Duodenal mucosa (tissue), 2 donors: ENCODE measurements around the gene PCCA.

Experiments used
- H3K27ac ChIP-seq: one replicate; pipeline ENCODE4 v1.7.0; 2013; ENCODE audit warnings: low read depth, low read length
- H3K27me3 ChIP-seq, 2 donors: one replicate each; pipeline ENCODE4 v1.7.0; 2013; ENCODE audit warnings: low read length in 2 of 2, control low read depth in 1 of 2; ENCODE audit not compliant: insufficient read depth in 2 of 2, control insufficient read depth in 1 of 2
- H3K36me3 ChIP-seq, 2 donors: one replicate each; pipeline ENCODE4 v1.7.0; 2013; ENCODE audit warnings: low read length in 2 of 2, control low read depth in 1 of 2; ENCODE audit not compliant: insufficient read depth in 2 of 2, control insufficient read depth in 1 of 2
- H3K4me1 ChIP-seq, 2 donors: one replicate each; pipeline ENCODE4 v1.7.0; 2013; ENCODE audit warnings: low read length in 2 of 2, control low read depth in 1 of 2; ENCODE audit not compliant: insufficient read depth in 2 of 2, control insufficient read depth in 1 of 2
- H3K4me3 ChIP-seq, 2 donors: one replicate each; pipeline ENCODE4 v1.7.0; 2013; ENCODE audit warnings: low read length in 2 of 2, low read depth in 1 of 2
- H3K9ac ChIP-seq, 2 donors: one replicate each; pipeline ENCODE4 v1.7.0; 2013; ENCODE audit warnings: low read length in 2 of 2, low read depth in 1 of 2
- H3K9me3 ChIP-seq, 2 donors: one replicate each; pipeline ENCODE4 v1.7.0; 2013; ENCODE audit warnings: low read length in 2 of 2, control low read depth in 1 of 2; ENCODE audit not compliant: control insufficient read depth in 1 of 2

The PCCA gene

DNA sequence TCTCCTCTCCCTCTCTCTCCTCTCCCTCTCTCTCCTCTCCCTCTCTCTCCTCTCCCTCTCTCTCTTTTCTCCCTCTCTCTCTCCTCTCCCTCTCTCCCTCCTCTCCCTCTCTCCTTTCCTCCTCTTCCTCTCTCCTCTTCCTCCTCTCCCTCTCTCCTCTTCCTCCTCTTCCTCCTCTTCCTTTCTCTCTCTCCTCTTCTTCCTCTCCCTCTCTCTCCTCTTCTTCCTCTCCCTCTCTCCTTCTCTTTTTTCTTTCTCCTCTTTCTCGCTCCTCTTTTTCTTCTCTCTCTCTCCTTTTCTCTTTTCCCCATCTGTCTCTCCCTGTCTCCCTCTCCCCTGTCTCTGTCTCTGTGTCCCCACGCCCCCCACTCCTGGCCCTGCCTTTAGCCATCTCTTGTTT lies 363.0 kb downstream of the PCCA start:
- peaks cover 0 to 3% of the 10 kb centered on the region in 2 donors for H3K36me3 ChIP-seq

DNA sequence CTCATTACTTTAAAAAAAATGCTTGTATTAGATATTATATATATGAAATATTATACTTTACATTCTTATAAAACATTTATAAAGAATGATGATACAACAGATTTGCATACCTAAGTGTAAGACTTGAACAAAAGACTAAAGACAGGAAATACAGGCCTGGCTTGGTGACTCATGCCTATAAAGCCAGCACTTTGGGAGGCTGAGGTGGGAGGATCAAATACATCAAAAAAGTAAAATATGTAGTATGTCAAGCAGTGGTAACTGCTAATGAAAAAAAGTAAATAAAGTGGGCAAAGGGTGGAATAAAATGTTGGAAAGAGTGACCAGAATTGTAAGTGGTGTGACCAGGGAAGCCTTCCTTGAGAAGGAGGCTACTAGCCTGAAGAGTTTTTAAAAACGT lies 366.0 kb downstream of the PCCA start:
- Histone ChIP-seq H3K4me1 (peaks cover 0 to 3% of the 10 kb centered on the region in 2 donors), H3K27ac (no peak overlapping the region), H3K4me3 (no peak overlapping the region), H3K36me3 (no peaks in the 10 kb centered on the region), H3K9ac (no peak overlapping the region), H3K27me3 (no peaks in the 10 kb centered on the region), H3K9me3 (no peaks in the 10 kb centered on the region)

More for the DNA sequence above, 363.0 kb downstream of the PCCA start:
- Histone ChIP-seq H3K9ac (no peak overlapping the region), H3K4me3 (no peak overlapping the region), H3K27ac (no peak overlapping the region), H3K27me3 (no peaks in the 10 kb centered on the region), H3K9me3 (no peaks in the 10 kb centered on the region), H3K4me1 (no peaks in the 10 kb centered on the region)

DNA sequence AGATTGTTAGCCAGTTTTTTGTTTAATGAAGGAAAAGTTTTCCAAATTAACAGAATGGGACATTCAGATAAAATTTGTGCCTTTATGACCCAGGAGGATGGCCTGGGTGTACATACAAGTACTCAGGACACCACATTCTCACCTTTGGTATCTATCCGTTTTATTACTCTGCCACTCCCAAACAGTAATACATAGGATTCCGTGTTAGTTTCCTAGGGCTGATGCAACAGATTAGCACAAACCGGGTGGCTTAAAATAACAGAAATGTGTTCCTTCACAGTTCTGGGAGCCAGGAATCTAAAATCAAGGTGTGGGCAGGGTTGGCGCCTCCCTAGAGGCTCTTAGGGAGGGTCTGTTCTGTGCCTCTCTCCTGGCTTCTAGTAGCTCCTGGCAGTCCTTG lies 369.8 kb downstream of the PCCA start:
- Histone ChIP-seq H3K36me3 (no peaks in the 10 kb centered on the region), H3K9ac (no peak overlapping the region), H3K4me1 (peaks cover 0 to 3% of the 10 kb centered on the region in 2 donors), H3K27ac (no peak overlapping the region), H3K4me3 (no peak overlapping the region), H3K27me3 (no peaks in the 10 kb centered on the region), H3K9me3 (no peaks in the 10 kb centered on the region)

DNA sequence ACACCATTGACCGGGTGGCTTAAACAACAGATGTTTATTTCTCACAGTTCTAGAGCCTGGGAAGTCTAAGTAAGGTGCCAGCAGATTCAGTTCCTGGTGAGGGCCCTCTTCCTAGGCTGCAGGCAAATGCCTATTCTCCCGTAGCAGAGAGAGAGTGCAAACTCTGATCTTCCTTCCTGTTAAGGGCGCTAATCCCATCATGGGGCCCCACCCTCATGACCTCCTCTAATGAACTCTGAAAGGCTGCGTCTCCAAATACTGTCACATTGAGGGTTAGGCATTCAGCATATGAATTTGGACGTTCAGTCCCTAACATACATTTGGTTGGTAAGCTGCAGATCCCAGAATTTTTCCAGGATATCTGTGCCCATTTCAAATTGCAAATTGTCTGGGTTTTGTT lies 370.9 kb downstream of the PCCA start:
- Histone ChIP-seq H3K27me3 (no peaks in the 10 kb centered on the region), H3K4me1 (peaks cover 0 to 3% of the 10 kb centered on the region in 2 donors), H3K9me3 (no peaks in the 10 kb centered on the region), H3K36me3 (no peaks in the 10 kb centered on the region), H3K4me3 (no peak overlapping the region), H3K9ac (no peak overlapping the region), H3K27ac (no peak overlapping the region)

DNA sequence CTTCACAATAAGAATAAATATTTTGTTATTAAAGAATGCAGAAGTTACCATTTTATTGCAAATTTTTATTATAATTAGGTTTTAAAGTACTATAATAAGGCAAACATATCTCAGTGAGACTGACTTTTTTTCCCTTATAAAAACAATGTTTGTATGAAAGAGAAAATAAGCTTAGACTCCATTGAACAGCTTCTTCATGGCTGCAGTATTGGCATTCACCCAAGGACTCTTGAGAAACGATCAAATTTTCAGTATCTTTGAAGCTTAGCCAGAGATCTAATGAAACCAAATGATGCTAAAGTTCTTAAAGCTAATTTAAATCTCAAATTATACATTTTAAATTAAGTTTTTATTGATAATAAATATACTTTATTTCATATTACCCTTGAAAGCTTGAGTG lies 371.4 kb downstream of the PCCA start:
- no peaks in the 10 kb centered on the region for H3K9me3 ChIP-seq
- H3K9ac ChIP-seq, result no peak overlapping the region
- no peaks in the 10 kb centered on the region for H3K36me3 ChIP-seq
- peaks cover 0 to 3% of the 10 kb centered on the region in 2 donors for H3K4me1 ChIP-seq
- H3K27ac ChIP-seq, result no peak overlapping the region
- no peak overlapping the region for H3K4me3 ChIP-seq
- no peaks in the 10 kb centered on the region for H3K27me3 ChIP-seq

DNA sequence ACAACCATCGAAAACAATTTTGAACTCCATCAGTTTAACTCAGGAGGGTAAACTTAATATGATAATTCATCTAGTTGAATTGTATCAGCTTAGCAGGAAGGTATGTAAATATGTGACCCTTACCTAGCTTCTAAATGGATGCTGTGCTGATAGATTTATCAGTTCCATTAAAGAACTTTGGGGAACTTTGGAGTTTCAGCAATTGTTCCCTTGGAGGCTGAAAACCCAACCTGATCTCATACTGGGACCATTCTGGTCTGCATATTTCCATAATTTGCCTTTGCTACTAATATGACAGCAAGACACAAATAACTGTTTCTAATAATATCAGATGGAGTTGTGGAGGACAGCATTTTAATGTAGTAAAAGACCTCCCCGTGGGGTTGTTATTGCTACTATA lies 371.9 kb downstream of the PCCA start:
- H3K27ac ChIP-seq, result no peak overlapping the region
- no peaks in the 10 kb centered on the region for H3K9me3 ChIP-seq
- H3K36me3 ChIP-seq, result no peaks in the 10 kb centered on the region
- no peaks in the 10 kb centered on the region for H3K27me3 ChIP-seq
- H3K4me3 ChIP-seq, result no peak overlapping the region
- no peak overlapping the region for H3K9ac ChIP-seq
- peaks cover 0 to 3% of the 10 kb centered on the region in 2 donors for H3K4me1 ChIP-seq

DNA sequence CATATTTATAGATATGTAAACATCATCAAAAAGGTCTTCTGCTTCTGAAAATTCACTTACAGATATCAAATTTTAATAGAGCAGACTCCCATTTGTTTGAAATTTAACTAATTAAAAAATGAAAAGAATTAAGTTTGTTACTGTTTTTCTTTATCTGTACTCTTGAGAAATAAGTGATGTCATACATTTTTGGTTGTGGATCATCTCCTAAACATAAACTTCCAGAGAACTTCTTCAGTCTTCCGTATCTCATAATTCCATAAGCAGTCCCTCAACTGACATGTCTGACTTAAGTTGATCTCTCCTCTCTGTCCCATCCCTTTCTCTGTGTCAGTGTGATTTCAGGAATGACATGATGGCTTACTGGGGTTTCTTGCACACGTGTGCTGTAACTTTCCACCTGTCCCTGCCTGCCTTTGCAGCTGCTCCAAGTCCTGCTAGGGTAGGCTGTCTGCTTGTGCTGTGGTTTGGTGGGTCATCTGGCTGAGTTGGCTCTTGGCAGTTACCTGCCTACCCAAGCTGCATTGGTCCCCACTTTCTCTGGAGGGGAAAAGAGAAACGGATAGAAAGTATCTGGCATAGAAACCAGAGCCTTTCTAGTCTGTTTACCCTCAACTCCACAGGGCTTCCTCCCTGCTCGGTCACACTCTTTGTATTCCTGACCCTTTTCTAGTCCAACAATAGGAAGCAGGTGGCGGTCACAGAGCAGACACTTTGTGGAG lies 372.6 kb downstream of the PCCA start:
- Histone ChIP-seq H3K36me3 (no peaks in the 10 kb centered on the region), H3K9me3 (no peaks in the 10 kb centered on the region), H3K9ac (no peak overlapping the region), H3K4me3 (no peak overlapping the region), H3K4me1 (peaks cover 0 to 3% of the 10 kb centered on the region in 2 donors), H3K27me3 (no peaks in the 10 kb centered on the region), H3K27ac (no peak overlapping the region)

DNA sequence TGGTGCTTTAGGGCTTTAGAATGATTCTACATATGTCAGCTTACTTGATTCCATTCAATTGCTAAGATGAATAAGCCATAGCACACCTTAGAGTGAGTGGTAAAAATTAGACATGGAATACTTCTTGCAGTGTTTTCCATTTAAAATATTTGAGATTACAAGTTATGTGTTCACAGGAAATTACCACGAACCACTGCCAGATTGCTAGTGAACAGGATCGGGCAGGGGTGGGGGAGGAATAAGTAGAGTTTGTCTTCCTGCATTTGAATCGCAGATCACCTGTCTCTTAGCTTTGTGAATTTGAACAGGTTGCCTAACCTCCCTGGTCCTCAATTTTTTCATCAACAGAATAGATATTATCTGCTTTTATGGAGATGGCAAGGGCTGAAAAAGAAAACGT lies 375.1 kb downstream of the PCCA start:
- no peak overlapping the region for H3K4me3 ChIP-seq

DNA sequence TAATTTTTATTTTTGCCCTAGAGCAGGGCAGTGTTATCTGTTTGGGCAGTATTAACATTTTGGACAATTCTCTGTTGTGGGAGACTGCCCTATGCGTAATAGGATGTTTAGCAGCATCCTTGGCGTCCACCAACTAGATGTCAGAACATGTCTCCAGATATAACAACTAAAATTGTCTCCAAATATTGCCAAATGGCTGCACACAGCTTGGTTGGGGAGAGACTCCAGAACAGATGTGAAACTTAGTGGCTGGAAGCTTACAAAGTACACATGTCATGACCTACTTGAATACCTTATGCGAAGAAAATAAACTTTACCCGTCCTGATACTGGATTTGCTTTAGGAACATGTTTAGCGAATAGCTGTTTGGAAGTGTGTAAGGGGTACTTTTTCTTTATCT lies 376.7 kb downstream of the PCCA start:
- Histone ChIP-seq H3K4me3 (no peak overlapping the region), H3K36me3 (no peaks in the 10 kb centered on the region), H3K9ac (no peak overlapping the region), H3K27ac (no peak overlapping the region), H3K9me3 (no peaks in the 10 kb centered on the region), H3K27me3 (no peaks in the 10 kb centered on the region), H3K4me1 (no peaks in the 10 kb centered on the region)

More for the DNA sequence above, 375.1 kb downstream of the PCCA start:
- Histone ChIP-seq H3K4me1 (no peaks in the 10 kb centered on the region), H3K9me3 (no peaks in the 10 kb centered on the region), H3K36me3 (no peaks in the 10 kb centered on the region), H3K9ac (no peak overlapping the region), H3K27ac (no peak overlapping the region), H3K27me3 (no peaks in the 10 kb centered on the region)

DNA sequence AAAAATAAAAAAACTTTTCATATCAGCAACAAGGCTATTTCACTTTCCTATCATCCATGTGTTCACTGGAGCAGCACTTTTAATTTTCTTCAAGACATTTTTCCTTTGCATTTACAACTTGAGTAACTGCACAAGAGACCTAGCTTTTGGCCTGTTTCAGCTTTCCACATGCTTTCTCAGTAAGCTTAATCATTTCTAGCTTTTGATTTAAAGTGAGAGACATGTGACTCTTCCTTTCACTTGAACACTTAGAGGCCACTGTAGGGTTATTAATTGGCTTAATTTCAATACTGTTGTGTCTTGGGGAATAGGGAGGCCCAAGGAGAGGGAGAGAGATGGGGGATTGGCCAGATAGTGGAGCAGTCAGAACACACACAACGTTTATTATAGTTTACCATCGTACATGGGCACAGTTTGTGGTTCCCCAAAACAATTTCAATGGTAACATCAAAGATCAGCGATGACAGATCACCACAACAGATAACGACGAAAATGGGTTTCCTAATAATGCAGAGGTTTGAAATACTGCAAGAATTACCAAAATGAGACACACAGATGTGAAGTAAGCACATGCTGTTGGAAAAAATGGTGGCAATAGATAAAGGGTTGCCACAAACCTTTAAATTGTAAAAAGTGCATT lies 382.1 kb downstream of the PCCA start:
- Histone ChIP-seq H3K36me3 (no peaks in the 10 kb centered on the region), H3K4me3 (no peak overlapping the region), H3K27ac (no peak overlapping the region), H3K4me1 (no peaks in the 10 kb centered on the region), H3K27me3 (no peaks in the 10 kb centered on the region), H3K9me3 (no peaks in the 10 kb centered on the region), H3K9ac (no peak overlapping the region)
